Fibroblast of skin of left quadriceps (primary cell): ENCODE measurements around the gene KCNIP2.
A peak's percentile ranks its signal among the peaks of the same experiment; 100 is the strongest.
"Not testable (repeated sequence)": the region's sequence is repeated elsewhere in the genome, so short reads cannot be mapped to it uniquely, and the experiment has no call there.

Experiments used
- DNase-seq, 2 experiments: peaks; one replicate each; pipeline ENCODE4 v3.0.0-alpha.2; 2013; ENCODE audit warnings: low read depth in 2 of 2

Gene KCNIP2

GRCh38 chr10:101828766-101829551 lies 14.6 kb downstream of the KCNIP2 start:
- DNase-seq: no peak

GRCh38 chr10:101827919-101828600 lies 15.5 kb downstream of the KCNIP2 start:
- no peak for DNase-seq

GRCh38 chr10:101826852-101827434 lies 16.7 kb downstream of the KCNIP2 start:
- DNase-seq: no peak

GRCh38 chr10:101824736-101825135 lies 18.9 kb downstream of the KCNIP2 start:
- DNase-seq: no peak

- DNase-seq: no peak
These were observed 24.5 kb downstream of the KCNIP2 start for GRCh38 chr10:101818872-101819633.

- peak; percentile 100 for DNase-seq
These were observed 25.3 kb downstream of the KCNIP2 start, which contains the start of gene OGA for GRCh38 chr10:101818119-101818871. Gene OGA (minus strand): TSS chr10:101818444. CDS start chr10:101818022, 422 bp downstream.

GRCh38 chr10:101817337-101818118 lies 26.1 kb downstream of the KCNIP2 start:
- peak; percentile 83 to 86 for DNase-seq

- no peak for DNase-seq
These were observed 26.7 kb downstream of the KCNIP2 start for GRCh38 chr10:101816913-101817336.

- no peak for DNase-seq
These were observed 27.2 kb downstream of the KCNIP2 start for GRCh38 chr10:101816376-101816775.

GRCh38 chr10:101814466-101815071 lies 29.0 kb downstream of the KCNIP2 start:
- no peak for DNase-seq

- no peak for DNase-seq
These were observed 31.0 kb downstream of the KCNIP2 start for GRCh38 chr10:101812606-101813005.

GRCh38 chr10:101807158-101807557 lies 36.4 kb downstream of the KCNIP2 start:
- no peak for DNase-seq

GRCh38 chr10:101803511-101803910 lies 40.1 kb downstream of the KCNIP2 start:
- no peak for DNase-seq

GRCh38 chr10:101797403-101798059 lies 46.1 kb downstream of the KCNIP2 start:
- DNase-seq: no peak

GRCh38 chr10:101793526-101793925 lies 50.1 kb downstream of the KCNIP2 start:
- no peak for DNase-seq

- no peak for DNase-seq
These were observed 53.9 kb downstream of the KCNIP2 start for GRCh38 chr10:101789686-101790085.

GRCh38 chr10:101789231-101789630 lies 54.4 kb downstream of the KCNIP2 start:
- not testable (repeated sequence) for DNase-seq

- no peak for DNase-seq
These were observed 57.8 kb downstream of the KCNIP2 start for GRCh38 chr10:101785801-101786200.

GRCh38 chr10:101784558-101784957 lies 59.0 kb downstream of the KCNIP2 start:
- DNase-seq: no peak
